HEK293 (cell line): Measurements from ENCODE around the gene SGCG.

Experiments
- CTCF ChIA-PET: fragments of 350-600 bp; formaldehyde crosslinking; extraction: SDS; loops from one replicate; lab custom pipeline; 2021; ENCODE audit warnings: antibody characterized with exemption; lab: Yijun Ruan, JAX
- POLR2A ChIA-PET: fragments of 300-600 bp; formaldehyde crosslinking; extraction: SDS; loops from one replicate; lab custom pipeline; 2020; ENCODE audit warnings: antibody characterized with exemption, inconsistent platforms; lab: Yijun Ruan, JAX
- H3K27ac ChIP-seq: fragments of 200-500 bp; sonication (Bioruptor generic); 2 replicates; pipeline ENCODE4 v1.5.1; 2014; ENCODE audit warnings: low read depth, low read length, control low read depth, inconsistent platforms; ENCODE audit errors: extremely low read depth
- H3K36me3 ChIP-seq, 2 experiments: fragments of 200-500 bp in 1 of 2; sonication (Bioruptor generic) in 1 of 2; 1 replicate in 1 of 2; 2 replicates in 1 of 2; pipeline ENCODE4 v1.5.1; 2014 to 2017; ENCODE audit warnings: inconsistent platforms in 2 of 2, low read length in 2 of 2; ENCODE audit not compliant: control insufficient read depth in 2 of 2, insufficient read depth in 1 of 2
- H3K4me1 ChIP-seq: fragments of 200-500 bp; sonication (Bioruptor generic); 2 replicates; pipeline ENCODE4 v1.5.1; 2014; ENCODE audit warnings: mild to moderate bottlenecking, low read length, inconsistent platforms; ENCODE audit not compliant: control insufficient read depth, insufficient read depth
- H3K4me3 ChIP-seq: 2 replicates; pipeline ENCODE4 v1.5.1; 2011; ENCODE audit warnings: low read depth, mild to moderate bottlenecking, control low read depth, low read length, moderate library complexity
- H3K9me3 ChIP-seq: fragments of 200-500 bp; sonication (Bioruptor generic); 2 replicates; pipeline ENCODE4 v1.5.1; 2014; ENCODE audit warnings: low read depth, low read length, inconsistent platforms; ENCODE audit not compliant: control insufficient read depth, insufficient read depth
- BCL6B ChIP-seq: fragments of 450-650 bp; formaldehyde crosslinking; IDR thresholded peaks from 2 replicates; pipeline ENCODE4 v1.5.1; 2017; ENCODE audit warnings: missing biosample characterization, missing genetic modification characterization
- EGR2 ChIP-seq: fragments of 450-650 bp; formaldehyde crosslinking; IDR thresholded peaks from 2 replicates; pipeline ENCODE4 v1.5.1; 2016; ENCODE audit warnings: low read depth, missing biosample characterization, missing genetic modification characterization
- GFI1B ChIP-seq: fragments of 450-650 bp; formaldehyde crosslinking; IDR thresholded peaks from 2 replicates; pipeline ENCODE4 v1.5.1; 2016; ENCODE audit warnings: missing biosample characterization, missing genetic modification characterization
- OSR2 ChIP-seq: fragments of 450-650 bp; formaldehyde crosslinking; IDR thresholded peaks from 2 replicates; pipeline ENCODE4 v1.5.1; 2016; ENCODE audit warnings: missing biosample characterization, missing genetic modification characterization
- RBAK ChIP-seq: fragments of 450-650 bp; formaldehyde crosslinking; IDR thresholded peaks from 2 replicates; pipeline ENCODE4 v1.5.1; 2016; ENCODE audit warnings: missing biosample characterization, missing genetic modification characterization
- SETDB1 ChIP-seq: IDR thresholded peaks from one replicate; pipeline ENCODE4 v1.6.1; 2017; ENCODE audit warnings: mild to moderate bottlenecking, low read length, moderate library complexity, mixed read lengths; ENCODE audit not compliant: insufficient read length
- TCF7L2 ChIP-seq: IDR thresholded peaks from 2 replicates; pipeline ENCODE4 v1.6.1; 2011; ENCODE audit warnings: low read depth, mild to moderate bottlenecking, inconsistent platforms, low read length, moderate library complexity, borderline replicate concordance
- ZFP41 ChIP-seq: fragments of 450-650 bp; formaldehyde crosslinking; IDR thresholded peaks from 2 replicates; pipeline ENCODE4 v1.5.1; 2016; ENCODE audit warnings: missing biosample characterization, missing genetic modification characterization, borderline replicate concordance
- ZNF146 ChIP-seq: fragments of 450-650 bp; formaldehyde crosslinking; IDR thresholded peaks from 2 replicates; pipeline ENCODE4 v1.5.1; 2016; ENCODE audit warnings: missing biosample characterization, missing genetic modification characterization
- ZNF16 ChIP-seq: fragments of 450-650 bp; formaldehyde crosslinking; IDR thresholded peaks from 2 replicates; pipeline ENCODE4 v1.5.1; 2016; ENCODE audit warnings: low read depth, missing biosample characterization, missing genetic modification characterization
- ZNF211 ChIP-seq: fragments of 450-650 bp; formaldehyde crosslinking; IDR thresholded peaks from 2 replicates; pipeline ENCODE4 v1.5.1; 2016; ENCODE audit warnings: low read depth, missing biosample characterization, missing genetic modification characterization
- ZNF223 ChIP-seq: fragments of 450-650 bp; formaldehyde crosslinking; IDR thresholded peaks from 2 replicates; pipeline ENCODE4 v1.5.1; 2016; ENCODE audit warnings: missing biosample characterization, missing genetic modification characterization
- ZNF335 ChIP-seq: fragments of 450-650 bp; formaldehyde crosslinking; conservative IDR thresholded peaks from 2 replicates; pipeline ENCODE4 v1.5.1; 2016; ENCODE audit warnings: missing biosample characterization, missing genetic modification characterization
- ZNF391 ChIP-seq: fragments of 450-650 bp; formaldehyde crosslinking; IDR thresholded peaks from 2 replicates; pipeline ENCODE4 v1.5.1; 2016; ENCODE audit warnings: low read depth, missing biosample characterization, missing genetic modification characterization, borderline replicate concordance
- ZNF416 ChIP-seq: fragments of 450-650 bp; formaldehyde crosslinking; IDR thresholded peaks from 2 replicates; pipeline ENCODE4 v1.5.1; 2016; ENCODE audit warnings: missing biosample characterization, missing genetic modification characterization
- ZNF433 ChIP-seq: fragments of 450-650 bp; formaldehyde crosslinking; IDR thresholded peaks from 2 replicates; pipeline ENCODE4 v1.5.1; 2016; ENCODE audit warnings: missing biosample characterization, missing genetic modification characterization, low read depth
- ZNF596 ChIP-seq: fragments of 450-650 bp; IDR thresholded peaks from 2 replicates; pipeline ENCODE4 v1.5.0; 2018; ENCODE audit warnings: missing biosample characterization, mild to moderate bottlenecking, missing genetic modification characterization, moderate library complexity
- ZNF776 ChIP-seq: fragments of 450-650 bp; formaldehyde crosslinking; IDR thresholded peaks from 2 replicates; pipeline ENCODE4 v1.5.0; 2017; ENCODE audit warnings: missing biosample characterization, missing genetic modification characterization, borderline replicate concordance
- ZNF785 ChIP-seq: fragments of 450-650 bp; formaldehyde crosslinking; IDR thresholded peaks from 2 replicates; pipeline ENCODE4 v1.5.1; 2016; ENCODE audit warnings: missing biosample characterization, missing genetic modification characterization
- ZSCAN16 ChIP-seq: fragments of 450-650 bp; formaldehyde crosslinking; IDR thresholded peaks from 2 replicates; pipeline ENCODE4 v1.5.1; 2016; ENCODE audit warnings: missing biosample characterization, missing genetic modification characterization
- TF ChIP-seq, protein P1 (sequence below): fragments of 450-650 bp; formaldehyde crosslinking; IDR thresholded peaks from 2 replicates; pipeline ENCODE4 v1.5.1; 2016; ENCODE audit warnings: missing biosample characterization, missing genetic modification characterization
- TF ChIP-seq, protein P2 (sequence below): fragments of 450-650 bp; formaldehyde crosslinking; IDR thresholded peaks from 2 replicates; pipeline ENCODE4 v1.5.1; 2016; ENCODE audit warnings: missing biosample characterization, missing genetic modification characterization

Gene SGCG

DNA sequence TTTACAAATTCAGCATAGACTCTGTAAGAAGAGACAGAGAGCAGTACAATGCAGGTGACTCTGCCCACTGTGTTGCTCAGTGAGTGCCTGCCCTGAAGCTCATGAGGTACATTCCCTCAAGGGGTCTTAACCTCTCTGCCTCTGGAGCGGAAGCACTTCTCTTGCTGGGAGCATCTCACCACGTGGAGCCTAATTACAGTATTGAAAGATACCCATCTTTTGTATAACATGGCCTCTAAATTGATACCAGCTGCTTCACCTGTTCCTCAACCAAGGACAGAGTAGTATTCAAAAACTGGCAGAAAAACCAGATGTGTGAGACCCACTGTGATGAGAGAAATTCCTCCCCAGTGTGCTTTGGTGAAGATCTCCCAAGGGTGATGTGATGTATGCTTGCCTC, 175.6 kb downstream of the SGCG start:
- CTCF ChIA-PET: no interaction called here

GRCh38 chr13:23357349-23357748, 176.6 kb downstream of the SGCG start:
- ChIA-PET CTCF (no interaction called here), POLR2A (no interaction called here)
- H3K9me3 ChIP-seq: no peaks in the 10 kb centered on the region
- no peak overlapping the region for H3K4me3 ChIP-seq
- no peak overlapping the region for H3K27ac ChIP-seq
- no peaks in the 10 kb centered on the region for H3K4me1 ChIP-seq
- H3K36me3 ChIP-seq: peaks cover 11 to 79% of the 10 kb centered on the region in 2 experiments
- TF ChIP-seq BCL6B (tag by site-specific recombination) (no peak), ZNF416 (no peak), ZNF596 (tag by site-specific recombination) (no peak)
- TF ChIP-seq, protein P1, sequence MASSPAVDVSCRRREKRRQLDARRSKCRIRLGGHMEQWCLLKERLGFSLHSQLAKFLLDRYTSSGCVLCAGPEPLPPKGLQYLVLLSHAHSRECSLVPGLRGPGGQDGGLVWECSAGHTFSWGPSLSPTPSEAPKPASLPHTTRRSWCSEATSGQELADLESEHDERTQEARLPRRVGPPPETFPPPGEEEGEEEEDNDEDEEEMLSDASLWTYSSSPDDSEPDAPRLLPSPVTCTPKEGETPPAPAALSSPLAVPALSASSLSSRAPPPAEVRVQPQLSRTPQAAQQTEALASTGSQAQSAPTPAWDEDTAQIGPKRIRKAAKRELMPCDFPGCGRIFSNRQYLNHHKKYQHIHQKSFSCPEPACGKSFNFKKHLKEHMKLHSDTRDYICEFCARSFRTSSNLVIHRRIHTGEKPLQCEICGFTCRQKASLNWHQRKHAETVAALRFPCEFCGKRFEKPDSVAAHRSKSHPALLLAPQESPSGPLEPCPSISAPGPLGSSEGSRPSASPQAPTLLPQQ: no peak

More for the DNA sequence above, 175.6 kb downstream of the SGCG start:
- Histone ChIP-seq H3K4me3 (no peak overlapping the region), H3K4me1 (no peaks in the 10 kb centered on the region), H3K36me3 (peaks cover 6 to 78% of the 10 kb centered on the region in 2 experiments), H3K27ac (no peak overlapping the region), H3K9me3 (no peaks in the 10 kb centered on the region)
- TF ChIP-seq RBAK (no peak), EGR2 (tag by site-specific recombination) (no peak), GFI1B (no peak), OSR2 (no peak), ZSCAN16 (tag by site-specific recombination) (no peak), ZNF146 (no peak), ZNF223 (tag by site-specific recombination) (no peak), ZNF776 (tag by site-specific recombination) (no peak)
- TF ChIP-seq, protein P2, sequence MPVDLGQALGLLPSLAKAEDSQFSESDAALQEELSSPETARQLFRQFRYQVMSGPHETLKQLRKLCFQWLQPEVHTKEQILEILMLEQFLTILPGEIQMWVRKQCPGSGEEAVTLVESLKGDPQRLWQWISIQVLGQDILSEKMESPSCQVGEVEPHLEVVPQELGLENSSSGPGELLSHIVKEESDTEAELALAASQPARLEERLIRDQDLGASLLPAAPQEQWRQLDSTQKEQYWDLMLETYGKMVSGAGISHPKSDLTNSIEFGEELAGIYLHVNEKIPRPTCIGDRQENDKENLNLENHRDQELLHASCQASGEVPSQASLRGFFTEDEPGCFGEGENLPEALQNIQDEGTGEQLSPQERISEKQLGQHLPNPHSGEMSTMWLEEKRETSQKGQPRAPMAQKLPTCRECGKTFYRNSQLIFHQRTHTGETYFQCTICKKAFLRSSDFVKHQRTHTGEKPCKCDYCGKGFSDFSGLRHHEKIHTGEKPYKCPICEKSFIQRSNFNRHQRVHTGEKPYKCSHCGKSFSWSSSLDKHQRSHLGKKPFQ: no peak
- POLR2A ChIA-PET: no interaction called here

DNA sequence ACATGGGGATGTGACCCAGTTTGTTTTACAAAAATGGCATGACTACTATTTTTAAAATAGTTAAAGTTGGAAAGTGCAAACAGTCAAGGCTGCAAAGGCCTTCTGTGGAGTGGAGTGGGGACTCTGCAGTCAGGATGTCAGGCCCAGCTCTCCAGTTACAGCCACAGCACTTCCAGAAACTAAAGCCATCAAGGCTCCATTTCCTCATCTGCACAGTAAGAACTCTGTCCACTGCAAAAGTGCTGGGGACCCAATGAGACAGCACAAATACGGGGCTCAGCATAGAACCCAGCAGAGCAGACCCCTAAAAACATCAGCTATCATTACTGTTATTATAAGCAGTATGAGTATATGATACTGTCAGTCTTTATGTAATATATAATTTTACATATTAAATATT, 179.1 kb downstream of the SGCG start:
- H3K4me3 ChIP-seq: no peak overlapping the region
- ChIA-PET CTCF (interaction anchor here (0.6 to 0.7 kb wide), 2 partner anchors 104 to 348 kb away, joined by 3 to 6 read pairs; no protein-coding TSS in a partner anchor), POLR2A (no interaction called here)
- H3K4me1 ChIP-seq: no peaks in the 10 kb centered on the region
- no peak overlapping the region for H3K27ac ChIP-seq
- peaks cover 13 to 79% of the 10 kb centered on the region in 2 experiments for H3K36me3 ChIP-seq
- H3K9me3 ChIP-seq: no peaks in the 10 kb centered on the region
- no peak for TF ChIP-seq ZFP41 (tag by site-specific recombination)
- no peak for TF ChIP-seq ZNF391 (tag by site-specific recombination)
- no peak for TF ChIP-seq ZNF785 (tag by site-specific recombination)
- no peak for TF ChIP-seq ZNF335 (tag by site-specific recombination)
- TF ChIP-seq SETDB1: no peak
- no peak for TF ChIP-seq ZNF211 (tag by site-specific recombination)
- TF ChIP-seq ZNF16 (tag by site-specific recombination): no peak
- TF ChIP-seq TCF7L2: no peak
- no peak for TF ChIP-seq ZNF433 (tag by site-specific recombination)
